Heart left ventricle (tissue), 16 donors: ENCODE results near the gene TAF1D. TPM values are rescaled to one million over a fixed set of nuclear protein-coding genes. Genes with fewer than 3 reads are reported as not detected.

Source experiments
- ATAC-seq, 4 donors: fragments of 200-7000 bp; cut with Tn5 transposase; one replicate each; pipeline ENCODE4 v1.9.1; 2020 to 2022; ENCODE audit warnings: moderate library complexity in 4 of 4, mild to moderate bottlenecking in 3 of 4, moderate number of reproducible peaks in 1 of 4
- DNase-seq, 5 donors: peaks; one replicate each; pipeline ENCODE4 v3.0.0-alpha.2; 2020
- H3K27ac ChIP-seq, 12 donors: fragments of 200-600 bp; sonication (generic) in 4 of 12; one replicate each; pipeline versions ENCODE4 v1.5.0 to v1.8.0; 2016 to 2022; ENCODE audit warnings: mild to moderate bottlenecking in 2 of 12
- H3K27me3 ChIP-seq, 9 donors: fragments of 200-600 bp; sonication (generic) in 2 of 9; one replicate each; pipeline versions ENCODE4 v1.5.1 to v1.8.0; 2016 to 2022; ENCODE audit warnings: mild to moderate bottlenecking in 3 of 9
- H3K36me3 ChIP-seq, 9 donors: fragments of 200-600 bp; sonication (generic) in 2 of 9; one replicate each; pipeline versions ENCODE4 v1.5.0 to v1.8.0; 2018 to 2022; ENCODE audit warnings: mild to moderate bottlenecking in 2 of 9
- H3K4me1 ChIP-seq, 12 donors: fragments of 200-600 bp; sonication (generic) in 4 of 12; one replicate each; pipeline versions ENCODE4 v1.5.0 to v1.8.0; 2016 to 2022; ENCODE audit warnings: mild to moderate bottlenecking in 3 of 12
- H3K4me3 ChIP-seq, 12 donors: fragments of 200-600 bp; sonication (generic) in 4 of 12; one replicate each; pipeline versions ENCODE4 v1.5.0 to v1.8.0; 2017 to 2022; ENCODE audit warnings: mild to moderate bottlenecking in 9 of 12, moderate library complexity in 4 of 12
- H3K9me3 ChIP-seq, 12 donors: fragments of 200-600 bp; sonication (generic) in 4 of 12; one replicate each; pipeline versions ENCODE4 v1.5.0 to v1.8.0; 2016 to 2022; ENCODE audit warnings: mild to moderate bottlenecking in 1 of 12
- POLR2A ChIP-seq, 2 donors: fragments of 450-650 bp; IDR thresholded peaks; one replicate each; pipeline ENCODE4 v1.6.1; 2017; ENCODE audit warnings: antibody characterized with exemption in 2 of 2, mild to moderate bottlenecking in 2 of 2, moderate library complexity in 2 of 2
- WGBS, 4 donors: extraction: QIAGEN DNeasy Blood & Tissue Kit in 2 of 4; methylation state at CpG; one replicate each; pipeline versions ENCODE4 v1.1.5 to v1.1.7; 2013 to 2018; 5-methylcytosine and 5-hydroxymethylcytosine counted together
- intact Hi-C, 10 donors: fragments of 100-400 bp; cut with DNase I; formaldehyde crosslinking; loops; one replicate each; pipeline versions ENCODE4 v1.11.1 to v1.14.2; 2022
- long read RNA-seq, 3 donors: library from polyadenylated mRNA; unstranded; transcript quantifications; one replicate each; pipeline ENCODE4 v2.0.0, GENCODE V29; 2020 to 2021
- polyA plus RNA-seq, 2 donors: library from polyadenylated mRNA; stranded (reverse); fragments of 200-250 nt; gene quantifications; one replicate each; pipeline ENCODE4 v1.2.3, GENCODE V29; 2013
- total RNA-seq, 9 donors: library from RNA; depleted of rRNA in 2 of 9; stranded (reverse); fragments of >200 nt in 2 of 9; fragmentation: NEBNext Ultra II Directional in 3 of 9; extraction: Animal tissue kit (Norgen Biotek cat#: 25700) in 3 of 9; gene quantifications; one replicate each; pipeline versions ENCODE4 v1.1.0 to v1.2.4, GENCODE V29; 2016 to 2023
- TF ChIP-seq, protein P1 (sequence below), 12 donors: fragments of 200-600 bp; sonication (generic) in 4 of 12; IDR thresholded peaks; one replicate each; pipeline versions ENCODE4 v1.5.0 to v1.8.0; 2018 to 2022; ENCODE audit warnings: antibody characterized with exemption in 12 of 12, mild to moderate bottlenecking in 5 of 12
- donor health status: ischemic (EF 13 %, LVEDD 7.1; RV severe dilation, severe dysfunction).
- donor health status: healthy with polysubstance abuse.
- donor health status: DM: no; HTN: yes; CAD: no.
- donor health status: DM: no; HTN: no; CAD: no.
- donor health status: ischemic (EF 25% LVEDD 6.9; RV normal size, moderate dysfunction).
- donor health status: ischemic (EF 25% LVEDD 5.7; RV mildly dilated, moderate dysfunction).
- donor health status: healthy.
- donor health status: DM: yes; HTN: yes; CAD: no.
- donor health status: ischemic (EF 35%, LVEDD 5.7; RV mildly dilated, moderate dysfunction).
- donor health status: nonischemic (EF 11% LVEDD 7.7; RV severe dilation, severe dysfunction).
- donor health status: DM: yes; HTN: yes; CAD: no.
- donor health status: PGD.
- donor health status: ischemic (EF 29% LVEDD 5.4; RV normal size, mild dysfunction).
- donor health status: nonischemic (EF 23%, LVEDD 6.1; RV moderate dilation, normal function).

Gene TAF1D
- total RNA-seq (10 to 100 TPM; 17.0 to 52.5 (median 36.7) TPM), polyA plus RNA-seq (10 to 100 TPM; 46.3 to 57.6 TPM)
- long read RNA-seq, donor 1, partial matches to known transcripts: 1 of 7 reads
- long read RNA-seq, donor 1, other reads (novel, unspliced or antisense): 4 of 7 reads
- long read RNA-seq, donor 2, partial matches to known transcripts: 3 of 7 reads
- long read RNA-seq, donor 2, other reads (novel, unspliced or antisense): 2 of 7 reads
- long read RNA-seq, donor 3, partial matches to known transcripts: 3 of 7 reads
- long read RNA-seq, donor 3, other reads (novel, unspliced or antisense): 3 of 7 reads

DNA sequence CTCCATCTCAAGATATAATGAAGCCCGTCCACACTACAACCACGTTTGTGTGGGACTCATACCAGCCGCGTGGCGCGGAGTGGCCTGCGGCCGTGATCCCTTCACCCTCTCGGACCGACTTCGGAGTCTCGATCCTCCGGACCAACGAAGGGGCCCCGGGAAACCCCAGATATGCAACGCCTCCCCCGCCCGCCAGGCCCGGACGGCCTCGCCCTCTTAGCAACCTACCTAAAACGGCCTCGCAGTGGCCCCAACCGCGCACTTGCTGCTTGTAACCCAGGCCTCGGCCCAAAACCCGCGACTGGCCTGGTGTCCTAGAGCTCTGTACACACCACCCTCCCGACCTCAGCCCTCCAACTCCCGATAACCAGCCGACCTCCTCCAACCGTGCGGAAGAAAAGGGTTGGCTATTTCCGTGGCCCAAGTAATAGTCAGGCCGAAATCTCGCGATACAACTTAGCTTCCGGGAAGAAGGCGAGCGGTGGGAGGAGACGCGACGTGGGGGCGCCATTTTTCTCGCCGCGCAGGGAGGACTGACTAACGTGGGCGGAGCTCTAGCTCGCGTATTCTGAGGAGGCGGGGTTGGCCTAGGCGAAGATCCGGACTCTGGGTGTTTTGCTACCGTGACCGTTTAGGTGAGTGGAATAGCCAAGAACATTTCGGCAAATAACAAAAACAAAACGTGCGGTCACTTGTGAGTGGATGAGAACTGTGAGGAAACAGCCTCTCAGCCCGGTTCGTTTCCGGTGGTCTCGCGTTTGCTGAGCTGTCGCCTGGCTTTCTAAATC is at the start of gene TAF1D, which contains the start of gene C11orf54:
TSS of gene TAF1D (minus strand) at position 402 of the 788 bp plus-strand sequence. CDS start 2,191 bp downstream, outside the sequence.
TSS of gene C11orf54 (plus strand) at position 579 of the 788 bp plus-strand sequence. CDS start 5,722 bp downstream, outside the sequence.
- peak in 1 of 2 donors; percentile 83 for TF ChIP-seq POLR2A (IDR thresholded peaks at IDR 0.05)
- TF ChIP-seq, protein P1, sequence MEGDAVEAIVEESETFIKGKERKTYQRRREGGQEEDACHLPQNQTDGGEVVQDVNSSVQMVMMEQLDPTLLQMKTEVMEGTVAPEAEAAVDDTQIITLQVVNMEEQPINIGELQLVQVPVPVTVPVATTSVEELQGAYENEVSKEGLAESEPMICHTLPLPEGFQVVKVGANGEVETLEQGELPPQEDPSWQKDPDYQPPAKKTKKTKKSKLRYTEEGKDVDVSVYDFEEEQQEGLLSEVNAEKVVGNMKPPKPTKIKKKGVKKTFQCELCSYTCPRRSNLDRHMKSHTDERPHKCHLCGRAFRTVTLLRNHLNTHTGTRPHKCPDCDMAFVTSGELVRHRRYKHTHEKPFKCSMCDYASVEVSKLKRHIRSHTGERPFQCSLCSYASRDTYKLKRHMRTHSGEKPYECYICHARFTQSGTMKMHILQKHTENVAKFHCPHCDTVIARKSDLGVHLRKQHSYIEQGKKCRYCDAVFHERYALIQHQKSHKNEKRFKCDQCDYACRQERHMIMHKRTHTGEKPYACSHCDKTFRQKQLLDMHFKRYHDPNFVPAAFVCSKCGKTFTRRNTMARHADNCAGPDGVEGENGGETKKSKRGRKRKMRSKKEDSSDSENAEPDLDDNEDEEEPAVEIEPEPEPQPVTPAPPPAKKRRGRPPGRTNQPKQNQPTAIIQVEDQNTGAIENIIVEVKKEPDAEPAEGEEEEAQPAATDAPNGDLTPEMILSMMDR (IDR thresholded peaks at IDR 0.05): peak in 4 of 12 donors; percentile 6 to 31 (median 12)
- peak within 1 kb of the TSS; percentile 86 to 96 (median 94) for H3K27ac ChIP-seq
- intact Hi-C loops: loop anchor here in 9 of 10 donors (1.0 to 5.0 kb wide), 2 partner anchors 41 to 43 kb away; partner anchors contain the start of gene MED17 (in 9 of the 9)
- peak; percentile 96 to 98 (median 97) for ATAC-seq
- no peaks in the 10 kb centered on the region for H3K27me3 ChIP-seq
- peaks cover 0 to 39% (median 32%) of the 10 kb centered on the region in 9 donors for H3K36me3 ChIP-seq
- H3K4me1 ChIP-seq: peaks cover 0 to 60% (median 50%) of the 10 kb centered on the region in 12 donors
- WGBS, 4 donors: 0 to 1% (median 0%) methylated on average over 43 to 65 of the region's 65 CpGs
- peak within 1 kb of the TSS; percentile 57 to 92 (median 80) for H3K4me3 ChIP-seq
- DNase-seq: peak; percentile 98
- no peaks in the 10 kb centered on the region for H3K9me3 ChIP-seq

GRCh38 chr11:93784935-93785360 is 43.7 kb upstream of the TAF1D start:
- Histone ChIP-seq H3K27me3 (no peaks in the 10 kb centered on the region), H3K4me1 (peaks cover 0 to 36% (median 30%) of the 10 kb centered on the region in 12 donors), H3K36me3 (peaks cover 0 to 34% (median 20%) of the 10 kb centered on the region in 9 donors), H3K9me3 (no peaks in the 10 kb centered on the region), H3K27ac (peak overlapping the region; percentile 84 to 98 (median 95)), H3K4me3 (peak overlapping the region; percentile 75 to 98 (median 88))
- DNase-seq: no peak
- 0 to 1% (median 0%) methylated on average over 12 to 13 of the region's 13 CpGs for WGBS, 4 donors
- intact Hi-C loops: loop anchor here in 9 of 10 donors (1.0 to 5.0 kb wide), 2 partner anchors 43 to 44 kb away; partner anchors contain the start of genes C11orf54 (in 9 of the 9) and TAF1D (in 9 of the 9)
- ATAC-seq: peak in 1 of 4 donors; percentile 2
- no peak for TF ChIP-seq POLR2A (IDR thresholded peaks at IDR 0.05)
- TF ChIP-seq, protein P1 (IDR thresholded peaks at IDR 0.05): no peak

- intact Hi-C loops: loop anchor here in 9 of 10 donors (1.0 to 5.0 kb wide), 2 partner anchors 42 to 43 kb away; partner anchors contain the start of genes C11orf54 (in 9 of the 9) and TAF1D (in 9 of the 9)
- peaks cover 0 to 28% (median 14%) of the 10 kb centered on the region in 9 donors for H3K36me3 ChIP-seq
- H3K27ac ChIP-seq: peak within 1 kb of the TSS; percentile 84 to 98 (median 95)
- ATAC-seq (peak; percentile 99 to 100 (median 100)), DNase-seq (peak; percentile 93 to 95 (median 95))
- TF ChIP-seq POLR2A (IDR thresholded peaks at IDR 0.05): peak in 1 of 2 donors; percentile 83
- TF ChIP-seq, protein P1 (IDR thresholded peaks at IDR 0.05): peak; percentile 18 to 71 (median 45)
- no peaks in the 10 kb centered on the region for H3K27me3 ChIP-seq
- H3K9me3 ChIP-seq: no peaks in the 10 kb centered on the region
- H3K4me3 ChIP-seq: peak within 1 kb of the TSS; percentile 75 to 98 (median 88)
- 0 to 1% (median 1%) methylated on average over 56 to 72 of the region's 72 CpGs for WGBS, 4 donors
- peaks cover 0 to 36% (median 30%) of the 10 kb centered on the region in 12 donors for H3K4me1 ChIP-seq
These were observed 43.0 kb upstream of the TAF1D start, which contains the start of gene MED17 for GRCh38 chr11:93784145-93784934. Gene MED17, plus strand, starts transcription at chr11:93784282. Its CDS starts 232 bp downstream, at chr11:93784514.
